ENCODE measurements around the gene ZMAT5.

ZMAT5 gene

DNA sequence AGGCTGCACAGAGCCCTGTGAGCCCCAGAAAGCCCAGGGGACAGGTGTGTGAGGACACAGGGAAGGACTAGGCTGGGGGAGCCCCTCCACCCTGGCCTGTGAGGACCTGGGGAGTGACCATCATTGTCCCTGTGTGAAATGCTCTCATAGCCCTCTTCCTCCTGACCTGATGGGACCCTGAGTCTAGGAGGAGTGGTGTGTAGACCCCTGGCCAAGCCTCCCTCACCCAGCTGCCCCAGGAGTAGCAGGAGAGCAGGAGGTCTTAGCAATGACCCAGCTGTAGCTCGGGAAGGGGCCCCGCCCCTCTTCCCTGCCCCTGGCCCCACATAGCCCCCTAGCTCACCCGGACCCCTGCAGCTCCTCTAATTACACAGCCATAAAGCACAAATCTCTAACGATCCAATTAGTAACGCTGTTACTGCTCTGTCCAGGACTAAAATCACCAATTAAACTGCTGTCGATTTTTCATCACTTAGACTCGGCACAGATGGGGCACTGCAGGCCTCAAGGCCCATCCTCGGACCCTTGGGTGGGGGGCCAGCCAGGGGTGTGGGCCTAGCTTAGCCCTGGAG, 53.6 kb downstream of the ZMAT5 start:
- peaks cover 5% of the 10 kb centered on the region; the same call in 1 of the 2 replicates for H3K27me3 ChIP-seq (ENCODE audit: insufficient read depth, low read length)
- no peaks in the 10 kb centered on the region for H3K36me3 ChIP-seq (ENCODE audit: insufficient read depth, low read length)
- no peak for TF ChIP-seq EZH2 (IDR thresholded peaks at IDR 0.05; ENCODE audit: borderline replicate concordance, low read length)
- TF ChIP-seq, protein P1, sequence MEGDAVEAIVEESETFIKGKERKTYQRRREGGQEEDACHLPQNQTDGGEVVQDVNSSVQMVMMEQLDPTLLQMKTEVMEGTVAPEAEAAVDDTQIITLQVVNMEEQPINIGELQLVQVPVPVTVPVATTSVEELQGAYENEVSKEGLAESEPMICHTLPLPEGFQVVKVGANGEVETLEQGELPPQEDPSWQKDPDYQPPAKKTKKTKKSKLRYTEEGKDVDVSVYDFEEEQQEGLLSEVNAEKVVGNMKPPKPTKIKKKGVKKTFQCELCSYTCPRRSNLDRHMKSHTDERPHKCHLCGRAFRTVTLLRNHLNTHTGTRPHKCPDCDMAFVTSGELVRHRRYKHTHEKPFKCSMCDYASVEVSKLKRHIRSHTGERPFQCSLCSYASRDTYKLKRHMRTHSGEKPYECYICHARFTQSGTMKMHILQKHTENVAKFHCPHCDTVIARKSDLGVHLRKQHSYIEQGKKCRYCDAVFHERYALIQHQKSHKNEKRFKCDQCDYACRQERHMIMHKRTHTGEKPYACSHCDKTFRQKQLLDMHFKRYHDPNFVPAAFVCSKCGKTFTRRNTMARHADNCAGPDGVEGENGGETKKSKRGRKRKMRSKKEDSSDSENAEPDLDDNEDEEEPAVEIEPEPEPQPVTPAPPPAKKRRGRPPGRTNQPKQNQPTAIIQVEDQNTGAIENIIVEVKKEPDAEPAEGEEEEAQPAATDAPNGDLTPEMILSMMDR (IDR thresholded peaks at IDR 0.05; ENCODE audit: low read length), result no peak
- no peak overlapping the region for H3K4me3 ChIP-seq (ENCODE audit: low read depth, low read length, poor library complexity, severe bottlenecking)
- no peaks in the 10 kb centered on the region for H3K9me3 ChIP-seq (ENCODE audit: low read length)
- H3K9ac ChIP-seq (ENCODE audit: low read length), result no peak overlapping the region
- H4K20me1 ChIP-seq (ENCODE audit: insufficient read depth, low read length), result no peaks in the 10 kb centered on the region
- no peaks in the 10 kb centered on the region for H3K79me2 ChIP-seq (ENCODE audit: insufficient read depth, low read length)
- H2AFZ ChIP-seq (ENCODE audit: low read length), result no peak overlapping the region
- no peak overlapping the region for H3K27ac ChIP-seq (ENCODE audit: low read depth, low read length, poor library complexity, severe bottlenecking)
- H3K4me2 ChIP-seq (ENCODE audit: low read length), result no peak overlapping the region
- H3K9me2 ChIP-seq (ENCODE audit: low read depth, low read length), result no peaks in the 10 kb centered on the region
- H3K4me1 ChIP-seq (ENCODE audit: insufficient read depth, low read length, severe bottlenecking), result no peaks in the 10 kb centered on the region
- no peaks in the 10 kb centered on the region for H3F3A ChIP-seq (ENCODE audit: insufficient read depth, low read length)

- Histone ChIP-seq H3F3A (ENCODE audit: insufficient read depth, low read length) (no peaks in the 10 kb centered on the region), H3K79me2 (ENCODE audit: insufficient read depth, low read length) (no peaks in the 10 kb centered on the region), H3K27ac (ENCODE audit: low read depth, low read length, poor library complexity, severe bottlenecking) (no peak overlapping the region), H3K36me3 (ENCODE audit: insufficient read depth, low read length) (no peaks in the 10 kb centered on the region), H3K4me3 (ENCODE audit: low read depth, low read length, poor library complexity, severe bottlenecking) (no peak overlapping the region), H4K20me1 (ENCODE audit: insufficient read depth, low read length) (no peaks in the 10 kb centered on the region), H3K4me1 (ENCODE audit: insufficient read depth, low read length, severe bottlenecking) (no peaks in the 10 kb centered on the region), H3K4me2 (ENCODE audit: low read length) (no peak overlapping the region), H2AFZ (ENCODE audit: low read length) (no peak overlapping the region), H3K9me3 (ENCODE audit: low read length) (no peaks in the 10 kb centered on the region), H3K27me3 (ENCODE audit: insufficient read depth, low read length) (peaks cover 2% of the 10 kb centered on the region; the same call in 1 of the 2 replicates), H3K9me2 (ENCODE audit: low read depth, low read length) (no peaks in the 10 kb centered on the region), H3K9ac (ENCODE audit: low read length) (no peak overlapping the region)
- TF ChIP-seq EZH2 (IDR thresholded peaks at IDR 0.05; ENCODE audit: borderline replicate concordance, low read length), result no peak
- TF ChIP-seq, protein P1 (IDR thresholded peaks at IDR 0.05; ENCODE audit: low read length), result no peak
Observed at GRCh38 chr22:29712119-29712518, 54.7 kb downstream of the ZMAT5 start.

GRCh38 chr22:29710922-29711593, 55.7 kb downstream of the ZMAT5 start:
- Histone ChIP-seq H3K9me3 (ENCODE audit: low read length) (no peaks in the 10 kb centered on the region), H3K4me1 (ENCODE audit: insufficient read depth, low read length, severe bottlenecking) (no peaks in the 10 kb centered on the region), H2AFZ (ENCODE audit: low read length) (no peak overlapping the region), H3K4me3 (ENCODE audit: low read depth, low read length, poor library complexity, severe bottlenecking) (no peak overlapping the region), H3K4me2 (ENCODE audit: low read length) (no peak overlapping the region), H3K27me3 (ENCODE audit: insufficient read depth, low read length) (no peaks in the 10 kb centered on the region), H3K36me3 (ENCODE audit: insufficient read depth, low read length) (no peaks in the 10 kb centered on the region), H3K27ac (ENCODE audit: low read depth, low read length, poor library complexity, severe bottlenecking) (no peak overlapping the region), H3K9ac (ENCODE audit: low read length) (no peak overlapping the region), H4K20me1 (ENCODE audit: insufficient read depth, low read length) (no peaks in the 10 kb centered on the region), H3F3A (ENCODE audit: insufficient read depth, low read length) (no peaks in the 10 kb centered on the region), H3K9me2 (ENCODE audit: low read depth, low read length) (no peaks in the 10 kb centered on the region), H3K79me2 (ENCODE audit: insufficient read depth, low read length) (no peaks in the 10 kb centered on the region)
- no peak for TF ChIP-seq EZH2 (IDR thresholded peaks at IDR 0.05; ENCODE audit: borderline replicate concordance, low read length)
- TF ChIP-seq, protein P1 (IDR thresholded peaks at IDR 0.05; ENCODE audit: low read length), result no peak

Measured in OCI-LY1 (cell line).